ENCODE data around the gene TPST2. TPM values are rescaled to one million over a fixed set of nuclear protein-coding genes. Genes with fewer than 3 reads are reported as not detected.
"Not testable (repeated sequence)": the region's sequence is repeated elsewhere in the genome, so short reads cannot be mapped to it uniquely, and the experiment has no call there.

TPST2 gene
- total RNA-seq, 1 experiment from 2014 or later, result 55.9 TPM

DNA sequence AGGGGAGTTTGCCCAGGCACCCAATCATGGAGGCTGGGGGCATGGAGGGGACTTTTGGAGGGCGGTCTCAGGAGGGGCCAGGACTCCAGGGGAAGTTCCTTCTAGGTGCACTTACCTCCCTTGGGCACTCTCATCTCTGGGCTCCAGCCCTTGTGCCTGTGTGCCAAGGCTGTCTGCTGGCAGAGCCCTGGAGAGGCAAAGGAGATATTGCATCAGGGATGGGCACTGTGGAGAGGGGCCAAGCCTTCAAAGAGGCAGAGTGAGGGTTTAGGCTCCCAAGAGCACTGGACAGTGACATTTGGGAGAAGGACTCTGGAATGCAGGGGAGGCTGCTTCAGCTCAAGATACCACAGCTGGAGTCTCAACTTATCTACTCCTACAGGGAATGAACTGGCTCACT is 45.4 kb downstream of the TPST2 start:
- in situ Hi-C loops (cut with HindIII; ENCODE audit: low sequenced_read_pairs), result no loop called here
- no peak for DNase-seq (ENCODE audit: low spot score)

DNA sequence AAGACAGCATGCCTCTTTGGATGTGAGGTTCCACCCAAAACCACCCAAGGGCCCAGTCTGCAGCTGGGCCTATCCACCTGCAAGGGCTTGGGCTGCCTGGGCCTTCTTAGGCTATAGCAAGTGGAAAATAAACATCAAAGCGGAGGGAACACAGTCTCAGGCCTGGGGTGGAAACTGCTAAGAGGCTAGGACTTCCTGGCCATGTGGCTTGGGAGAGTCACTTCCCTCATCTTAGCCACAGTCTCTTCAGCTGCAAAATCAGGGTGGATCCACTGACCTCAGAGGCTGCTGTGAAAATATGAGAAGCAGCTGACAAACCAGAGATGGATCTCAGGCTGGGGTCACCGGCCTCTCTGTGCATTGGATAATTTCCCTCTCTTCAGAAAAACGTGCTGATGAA is 47.1 kb downstream of the TPST2 start:
- in situ Hi-C loops (cut with HindIII; ENCODE audit: low sequenced_read_pairs), result no loop called here
- DNase-seq (ENCODE audit: low spot score), result no peak

- in situ Hi-C loops (cut with HindIII; ENCODE audit: low sequenced_read_pairs), result no loop called here
- no peak for DNase-seq (ENCODE audit: low spot score)
Observed at GRCh38 chr22:26541167-26541819, 48.6 kb downstream of the TPST2 start.

GRCh38 chr22:26540119-26540518 is 49.8 kb downstream of the TPST2 start:
- in situ Hi-C loops (cut with HindIII; ENCODE audit: low sequenced_read_pairs), result no loop called here
- no peak for DNase-seq (ENCODE audit: low spot score)

- no peak for DNase-seq (ENCODE audit: low spot score)
- in situ Hi-C loops (cut with HindIII; ENCODE audit: low sequenced_read_pairs), result no loop called here
Observed at GRCh38 chr22:26536762-26537134, 53.2 kb downstream of the TPST2 start.

GRCh38 chr22:26536056-26536761 is 53.7 kb downstream of the TPST2 start:
- DNase-seq (ENCODE audit: low spot score), result no peak
- in situ Hi-C loops (cut with HindIII; ENCODE audit: low sequenced_read_pairs), result no loop called here

GRCh38 chr22:26535603-26535908 is 54.4 kb downstream of the TPST2 start:
- in situ Hi-C loops (cut with HindIII; ENCODE audit: low sequenced_read_pairs), result no loop called here
- no peak for DNase-seq (ENCODE audit: low spot score)

- no peak for DNase-seq (ENCODE audit: low spot score)
- in situ Hi-C loops (cut with HindIII; ENCODE audit: low sequenced_read_pairs), result no loop called here
Observed at GRCh38 chr22:26534874-26535602, 54.9 kb downstream of the TPST2 start.

DNA sequence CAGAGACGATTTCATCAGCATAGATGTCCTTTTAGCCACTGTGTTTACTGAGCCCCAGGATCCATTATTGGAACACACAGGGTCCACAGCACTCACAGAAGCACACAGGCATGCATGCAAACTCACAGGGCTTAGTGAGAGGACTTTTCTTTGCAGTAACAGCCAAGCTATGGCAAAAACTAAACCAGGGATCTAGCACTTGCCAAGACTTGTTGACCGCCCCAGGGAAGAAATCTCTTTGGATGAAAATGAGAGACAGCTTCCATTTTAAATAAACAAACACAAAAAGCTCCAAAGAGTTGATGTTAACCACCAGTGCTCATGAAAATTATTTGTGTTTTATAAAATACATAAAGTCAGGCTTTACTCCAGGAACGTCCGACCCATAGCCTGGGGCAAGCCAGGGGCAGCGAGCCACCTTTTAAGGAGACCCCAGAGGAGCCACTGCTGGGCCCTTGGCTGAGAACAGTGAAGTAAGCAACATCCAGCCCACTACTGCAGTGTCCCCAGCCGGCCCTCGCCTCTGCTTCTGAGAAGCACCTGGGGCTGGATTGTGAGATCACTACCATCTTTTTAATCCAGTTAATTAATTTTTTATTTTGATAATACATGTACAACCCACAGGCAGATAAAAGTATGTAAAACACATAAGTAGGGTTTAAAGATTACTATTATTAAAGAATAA is 55.6 kb downstream of the TPST2 start:
- in situ Hi-C loops (cut with HindIII; ENCODE audit: low sequenced_read_pairs), result no loop called here

GRCh38 chr22:26529345-26529744 is 60.6 kb downstream of the TPST2 start:
- no peak for DNase-seq (ENCODE audit: low spot score)
- in situ Hi-C loops (cut with HindIII; ENCODE audit: low sequenced_read_pairs), result no loop called here

More for the DNA sequence above, 55.6 kb downstream of the TPST2 start:
- DNase-seq (ENCODE audit: low spot score), result no peak

DNA sequence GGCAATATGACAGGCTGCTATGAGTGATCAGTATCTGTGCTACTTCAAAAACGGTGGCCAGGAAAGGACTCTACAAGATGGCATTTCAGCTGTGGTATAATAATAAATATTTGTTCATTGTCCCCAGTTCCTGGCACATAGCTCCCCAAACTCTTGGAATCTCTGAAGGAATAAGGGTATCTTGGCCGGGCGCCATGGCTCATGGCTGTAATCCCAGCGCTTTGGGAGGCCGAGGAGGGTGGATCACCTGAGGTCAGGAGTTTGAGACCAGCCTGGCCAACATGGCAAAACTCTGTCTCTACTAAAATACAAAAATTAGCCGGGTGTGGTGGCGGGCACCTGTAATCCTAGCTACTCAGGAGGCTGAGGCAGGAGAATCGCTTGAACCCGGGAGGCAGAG is 61.4 kb downstream of the TPST2 start:
- in situ Hi-C loops (cut with HindIII; ENCODE audit: low sequenced_read_pairs); DNase-seq (ENCODE audit: low spot score): not testable (repeated sequence)

GRCh38 chr22:26527574-26528465 is 62.1 kb downstream of the TPST2 start:
- in situ Hi-C loops (cut with HindIII; ENCODE audit: low sequenced_read_pairs), result no loop called here
- DNase-seq (ENCODE audit: low spot score), result no peak

GRCh38 chr22:26527167-26527566 is 62.8 kb downstream of the TPST2 start:
- in situ Hi-C loops (cut with HindIII; ENCODE audit: low sequenced_read_pairs), result no loop called here
- DNase-seq (ENCODE audit: low spot score), result no peak

DNA sequence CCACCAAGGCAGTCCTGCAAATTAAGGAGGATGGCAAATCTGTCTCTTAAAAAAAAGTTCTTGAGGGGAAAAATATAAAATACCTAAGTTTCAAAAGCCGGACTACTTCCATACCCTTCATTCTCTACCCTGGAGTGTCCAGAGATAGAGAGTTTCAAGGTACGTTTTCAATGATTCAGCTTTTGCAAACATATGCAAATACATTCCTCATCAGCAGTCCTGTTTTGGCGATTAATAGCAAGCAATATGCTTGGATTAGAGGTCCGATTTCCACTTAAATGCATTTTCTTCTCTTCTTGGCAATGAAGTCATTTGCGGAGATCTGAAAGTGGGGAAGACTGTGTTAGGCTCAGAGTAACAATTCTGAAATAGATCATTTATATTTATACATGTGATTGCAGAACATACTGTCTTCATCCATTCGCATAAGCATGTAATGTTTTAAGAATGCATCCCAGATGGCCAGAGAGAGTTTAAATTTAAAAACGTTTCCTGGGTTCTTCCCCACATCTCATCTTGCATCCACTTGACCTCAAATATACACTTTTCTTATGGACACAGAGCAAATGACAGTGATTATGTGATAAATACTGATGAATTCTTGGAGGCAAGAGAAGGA is 63.9 kb downstream of the TPST2 start:
- in situ Hi-C loops (cut with HindIII; ENCODE audit: low sequenced_read_pairs), result no loop called here
- DNase-seq (ENCODE audit: low spot score), result no peak

DNA sequence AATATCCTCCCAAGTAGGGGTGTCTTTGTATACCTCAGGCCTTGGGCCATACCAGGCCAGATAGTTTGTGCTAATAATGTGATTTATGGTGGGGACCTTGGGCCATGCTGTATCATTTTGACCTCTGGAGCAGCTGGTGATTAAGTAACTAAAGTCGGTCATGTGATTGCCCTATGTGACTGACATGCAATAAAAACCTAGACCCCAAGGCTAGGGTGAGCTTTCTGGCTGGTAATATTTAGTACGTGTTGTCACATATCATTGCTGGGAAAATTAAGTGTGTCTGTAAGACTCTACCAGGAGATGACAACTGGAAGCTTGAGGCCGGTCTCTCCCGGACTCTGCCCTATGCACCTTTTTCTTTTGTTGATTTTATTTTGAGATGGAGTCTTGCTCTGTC is 65.1 kb downstream of the TPST2 start:
- no peak for DNase-seq (ENCODE audit: low spot score)
- in situ Hi-C loops (cut with HindIII; ENCODE audit: low sequenced_read_pairs), result no loop called here

DNA sequence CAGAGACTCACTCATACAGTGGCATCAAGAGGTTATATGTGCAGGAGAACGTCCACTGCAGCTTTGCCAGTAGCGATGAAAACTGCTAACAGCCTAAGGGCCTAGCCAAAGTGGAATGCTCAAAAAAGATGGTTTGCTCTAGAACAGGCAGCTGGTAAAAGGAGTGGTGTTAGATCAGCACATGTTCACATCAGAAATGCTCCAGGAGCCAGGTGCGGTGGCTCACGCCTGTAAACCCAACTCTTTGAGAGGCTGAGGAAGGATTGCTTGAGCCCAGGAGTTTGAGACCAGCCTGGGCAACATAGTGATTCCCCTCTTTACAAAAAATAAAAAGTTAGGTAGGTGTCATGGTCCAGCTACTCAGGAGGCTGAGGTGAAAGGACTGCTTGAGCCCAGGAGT is 67.3 kb downstream of the TPST2 start:
- in situ Hi-C loops (cut with HindIII; ENCODE audit: low sequenced_read_pairs), result no loop called here
- no peak for DNase-seq (ENCODE audit: low spot score)

DNA sequence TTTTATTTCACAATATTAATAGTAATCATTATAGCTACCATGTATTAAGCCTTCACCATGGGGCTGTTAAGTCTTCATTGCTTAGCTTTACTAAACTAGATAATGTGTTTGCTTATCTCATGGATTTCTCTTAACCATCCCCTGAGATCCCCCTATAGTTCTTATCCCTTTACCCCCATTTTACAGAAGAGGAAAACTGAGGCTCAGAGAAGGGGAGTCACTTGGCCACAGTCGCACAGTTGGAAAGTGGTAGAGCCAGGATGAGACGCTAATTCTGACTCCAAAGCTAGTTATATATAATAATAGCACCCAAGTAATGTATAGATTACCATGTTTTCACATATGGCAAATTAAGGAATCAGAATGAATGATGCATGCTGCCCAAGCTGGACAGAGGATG is 67.9 kb downstream of the TPST2 start:
- DNase-seq (ENCODE audit: low spot score), result no peak
- in situ Hi-C loops (cut with HindIII; ENCODE audit: low sequenced_read_pairs), result no loop called here

- in situ Hi-C loops (cut with HindIII; ENCODE audit: low sequenced_read_pairs), result no loop called here
Observed at GRCh38 chr22:26517429-26517828, 72.5 kb downstream of the TPST2 start.

DNA sequence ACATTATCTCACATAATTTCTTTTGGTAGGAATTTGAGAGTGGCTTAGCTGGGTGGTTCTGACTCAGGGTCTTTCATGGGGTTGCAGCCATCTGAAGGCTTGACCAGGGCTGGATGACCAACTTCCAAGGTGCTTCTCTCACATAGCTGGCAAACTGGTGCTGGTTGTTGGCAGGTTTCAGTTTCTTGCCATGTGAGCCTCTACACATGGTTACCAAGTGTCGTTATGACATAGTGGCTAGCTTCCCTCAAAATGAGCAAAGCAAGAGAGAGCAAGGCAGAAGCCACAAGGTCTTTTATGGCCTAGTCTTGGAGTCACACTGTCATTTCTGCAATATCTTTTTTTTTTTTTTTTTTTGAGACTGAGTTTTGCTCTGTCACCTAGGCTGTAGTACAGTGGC is 73.4 kb downstream of the TPST2 start:
- no peak for DNase-seq (ENCODE audit: low spot score)

More at GRCh38 chr22:26517429-26517828, 72.5 kb downstream of the TPST2 start:
- DNase-seq (ENCODE audit: low spot score), result no peak

More for the DNA sequence above, 73.4 kb downstream of the TPST2 start:
- in situ Hi-C loops (cut with HindIII; ENCODE audit: low sequenced_read_pairs), result no loop called here
